ENCODE measurements around the gene STK10.

- TF ChIP-seq GATA2 (IDR thresholded peaks at IDR 0.05; ENCODE audit: low read depth, low read length) (no peak), GATA3 (IDR thresholded peaks at IDR 0.05; ENCODE audit: low read depth, low read length) (no peak)
Measured at GRCh38 chr5:172104801-172105701, 83.0 kb downstream of the STK10 start.

Data from SH-SY5Y (cell line).